GM12873 (cell line): Measurements from ENCODE around the gene ZNF630.

Source experiments
- TF ChIP-seq, protein P1 (sequence below): IDR thresholded peaks from 2 replicates; pipeline ENCODE4 v1.5.1; 2012; ENCODE audit warnings: low read depth, mild to moderate bottlenecking, moderate library complexity, low read length, control low read depth; ENCODE audit not compliant: insufficient read depth; ENCODE audit errors: missing control alignments

The ZNF630 gene

DNA sequence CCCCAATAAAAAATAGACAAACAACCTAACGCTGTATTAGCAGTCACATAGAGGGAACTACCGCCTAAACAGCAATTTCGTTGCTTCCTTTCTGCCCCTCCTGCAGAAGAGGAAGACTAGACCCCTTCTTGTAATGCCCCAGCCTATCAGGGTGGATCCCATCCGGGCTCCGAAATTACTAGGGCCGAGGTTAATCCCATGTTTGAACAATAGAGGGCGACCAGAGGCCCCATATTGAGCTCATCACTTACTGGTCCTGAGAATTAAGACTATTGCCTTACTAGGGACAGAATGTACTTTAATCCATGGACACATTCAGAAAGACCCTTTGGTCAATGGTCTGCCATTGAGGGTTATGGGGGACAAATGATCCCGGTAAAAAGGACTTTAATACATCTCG is 11.8 kb upstream of the ZNF630 start:
- TF ChIP-seq, protein P1, sequence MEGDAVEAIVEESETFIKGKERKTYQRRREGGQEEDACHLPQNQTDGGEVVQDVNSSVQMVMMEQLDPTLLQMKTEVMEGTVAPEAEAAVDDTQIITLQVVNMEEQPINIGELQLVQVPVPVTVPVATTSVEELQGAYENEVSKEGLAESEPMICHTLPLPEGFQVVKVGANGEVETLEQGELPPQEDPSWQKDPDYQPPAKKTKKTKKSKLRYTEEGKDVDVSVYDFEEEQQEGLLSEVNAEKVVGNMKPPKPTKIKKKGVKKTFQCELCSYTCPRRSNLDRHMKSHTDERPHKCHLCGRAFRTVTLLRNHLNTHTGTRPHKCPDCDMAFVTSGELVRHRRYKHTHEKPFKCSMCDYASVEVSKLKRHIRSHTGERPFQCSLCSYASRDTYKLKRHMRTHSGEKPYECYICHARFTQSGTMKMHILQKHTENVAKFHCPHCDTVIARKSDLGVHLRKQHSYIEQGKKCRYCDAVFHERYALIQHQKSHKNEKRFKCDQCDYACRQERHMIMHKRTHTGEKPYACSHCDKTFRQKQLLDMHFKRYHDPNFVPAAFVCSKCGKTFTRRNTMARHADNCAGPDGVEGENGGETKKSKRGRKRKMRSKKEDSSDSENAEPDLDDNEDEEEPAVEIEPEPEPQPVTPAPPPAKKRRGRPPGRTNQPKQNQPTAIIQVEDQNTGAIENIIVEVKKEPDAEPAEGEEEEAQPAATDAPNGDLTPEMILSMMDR, result peak; percentile 59

- TF ChIP-seq, protein P1, result no peak
Measured at GRCh38 chrX:48076343-48076742, 4.9 kb upstream of the ZNF630 start.

- TF ChIP-seq, protein P1, result no peak
Measured at GRCh38 chrX:48071986-48072605, 656 bp upstream of the ZNF630 start.

DNA sequence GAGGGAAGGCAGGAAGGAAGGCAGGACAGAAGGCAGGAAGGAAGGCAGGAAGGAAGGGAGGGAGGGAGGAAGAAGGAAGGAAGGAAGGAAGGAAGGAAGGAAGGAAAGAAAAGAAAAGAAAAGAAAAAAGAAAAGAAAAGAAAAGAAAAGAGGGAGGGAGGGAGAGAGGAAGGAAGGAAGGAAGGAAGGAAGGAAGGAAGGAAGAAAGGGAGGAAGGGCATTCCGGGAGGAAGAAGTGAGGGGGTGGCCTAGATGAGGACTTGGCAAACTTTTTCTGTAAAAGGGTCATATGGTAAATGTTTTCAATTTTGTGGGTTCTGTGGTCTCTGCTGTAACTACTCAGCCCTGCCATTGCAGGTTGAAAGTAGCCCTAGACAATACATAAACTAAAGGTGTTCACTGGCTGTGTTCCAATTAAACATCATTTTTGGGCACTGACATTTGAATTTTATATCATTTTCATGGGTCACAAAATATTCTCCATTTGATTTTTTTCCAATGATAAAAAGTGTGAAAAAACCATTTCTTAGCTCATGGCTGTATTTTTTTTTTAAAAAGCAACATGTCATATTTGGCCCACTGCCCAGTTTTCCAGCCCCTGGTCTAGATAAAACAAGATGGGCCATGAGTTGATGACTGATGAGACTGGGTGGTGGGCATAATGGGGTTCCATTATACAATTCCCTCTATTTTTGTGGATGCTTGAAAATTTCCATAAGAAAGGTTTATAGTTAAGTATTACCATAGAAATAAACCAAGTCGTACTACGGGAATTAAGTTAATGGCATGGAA is 3.1 kb downstream of the ZNF630 start:
- TF ChIP-seq, protein P1, result no peak

DNA sequence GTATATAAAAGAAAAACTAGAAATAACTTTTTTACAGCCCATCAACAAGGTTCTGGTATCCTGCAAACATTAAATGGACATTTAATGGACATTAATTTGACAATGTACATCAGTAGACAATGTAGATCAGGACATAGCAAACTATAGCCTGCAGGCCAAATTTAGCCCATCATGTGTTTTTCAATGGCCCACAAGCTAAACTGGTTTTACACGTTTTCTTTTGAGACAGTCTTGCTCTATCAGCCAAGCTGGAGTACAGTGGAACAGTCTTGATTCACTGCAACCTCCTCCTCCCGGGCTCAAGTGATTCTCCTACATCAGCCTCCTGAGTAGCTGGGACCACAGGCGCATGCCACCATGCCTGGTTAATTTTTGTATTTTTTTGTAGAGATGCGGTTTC is 7.2 kb downstream of the ZNF630 start:
- TF ChIP-seq, protein P1, result no peak

- TF ChIP-seq, protein P1, result no peak
Measured at GRCh38 chrX:48059296-48059639, 12.2 kb downstream of the ZNF630 start.

- TF ChIP-seq, protein P1, result no peak
Measured at GRCh38 chrX:48058621-48059295, 12.7 kb downstream of the ZNF630 start.
